Activated B cell treated with CpG ODN at 0.5 μM for 24 hours (primary cell): ENCODE results near the gene COPB2. TPM values are rescaled to one million over a fixed set of nuclear protein-coding genes. Genes with fewer than 3 reads are reported as not detected.

Experiments
- ATAC-seq: fragments of 200-7000 bp; cut with Tn5 transposase; one replicate; pipeline ENCODE4 v1.10.0; 2021; ENCODE audit warnings: low read depth, mild to moderate bottlenecking, moderate library complexity
- CTCF ChIA-PET: fragments of 350-600 bp; sonication (Branson Sonifier 250); formaldehyde crosslinking; loops from one replicate; lab custom pipeline; 2021; ENCODE audit warnings: antibody characterized with exemption; lab: Charles Lee
- POLR2A ChIA-PET: fragments of 350-600 bp; sonication (Branson Sonifier 250); formaldehyde crosslinking; loops from one replicate; lab custom pipeline; 2021; ENCODE audit warnings: antibody characterized with exemption; lab: Charles Lee
- DNase-seq: peaks from one replicate; pipeline ENCODE4 v3.0.0; 2022
- H3K27ac Mint-ChIP-seq: one replicate; pipeline ENCODE4 v1.8.0; 2020; ENCODE audit warnings: mixed read lengths
- H3K27me3 Mint-ChIP-seq: one replicate; pipeline ENCODE4 v1.8.0; 2021; ENCODE audit warnings: mixed read lengths
- H3K36me3 Mint-ChIP-seq: one replicate; pipeline ENCODE4 v1.8.0; 2021; ENCODE audit warnings: low read depth, mixed read lengths
- H3K4me1 Mint-ChIP-seq: one replicate; pipeline ENCODE4 v1.8.0; 2021; ENCODE audit warnings: mixed read lengths
- H3K4me3 Mint-ChIP-seq: one replicate; pipeline ENCODE4 v1.8.0; 2020; ENCODE audit warnings: mild to moderate bottlenecking, mixed read lengths
- H3K9me3 Mint-ChIP-seq: one replicate; pipeline ENCODE4 v1.8.0; 2020; ENCODE audit warnings: mixed read lengths
- CTCF ChIP-seq: fragments of 200-600 bp; IDR thresholded peaks from one replicate; pipeline ENCODE4 v1.8.0; 2022; ENCODE audit warnings: antibody characterized with exemption, mild to moderate bottlenecking
- intact Hi-C: fragments of 100-400 bp; cut with micrococcal nuclease; formaldehyde crosslinking; loops from one replicate; pipeline ENCODE4 v1.15.1; 2024
- total RNA-seq: library from RNA; stranded (reverse); gene quantifications from 2 replicates; pipeline ENCODE4 v1.2.3, GENCODE V29; 2022

The COPB2 gene
- total RNA-seq, 1 donor from 2014 or later, result 91.4 TPM

GRCh38 chr3:139358841-139359562 is 30.4 kb downstream of the COPB2 start:
- TF ChIP-seq CTCF, result no peak
- ATAC-seq (no peak), DNase-seq (no peak)
- intact Hi-C loops, result no loop called here
- H3K36me3 Mint-ChIP-seq, result peaks cover 91% of the 10 kb centered on the region
- H3K27ac Mint-ChIP-seq, result no peak overlapping the region
- peaks cover 2% of the 10 kb centered on the region for H3K4me1 Mint-ChIP-seq
- ChIA-PET POLR2A (no interaction called here), CTCF (no interaction called here)
- H3K4me3 Mint-ChIP-seq, result no peak overlapping the region
- H3K9me3 Mint-ChIP-seq, result no peaks in the 10 kb centered on the region
- H3K27me3 Mint-ChIP-seq, result no peaks in the 10 kb centered on the region

- no peak for TF ChIP-seq CTCF
- Mint-ChIP-seq H3K4me1 (peaks cover 2% of the 10 kb centered on the region), H3K9me3 (no peaks in the 10 kb centered on the region), H3K27ac (peak overlapping the region; percentile 15), H3K36me3 (peaks cover 86% of the 10 kb centered on the region), H3K4me3 (no peak overlapping the region), H3K27me3 (no peaks in the 10 kb centered on the region)
- ChIA-PET POLR2A (interaction anchor here (0.6 kb wide), 1 partner anchor 1587 kb away, joined by 3 read pairs; no protein-coding TSS in a partner anchor), CTCF (no interaction called here)
- intact Hi-C loops, result no loop called here
- no peak for ATAC-seq
- no peak for DNase-seq
Measured at GRCh38 chr3:139357899-139358298, 31.5 kb downstream of the COPB2 start.

DNA sequence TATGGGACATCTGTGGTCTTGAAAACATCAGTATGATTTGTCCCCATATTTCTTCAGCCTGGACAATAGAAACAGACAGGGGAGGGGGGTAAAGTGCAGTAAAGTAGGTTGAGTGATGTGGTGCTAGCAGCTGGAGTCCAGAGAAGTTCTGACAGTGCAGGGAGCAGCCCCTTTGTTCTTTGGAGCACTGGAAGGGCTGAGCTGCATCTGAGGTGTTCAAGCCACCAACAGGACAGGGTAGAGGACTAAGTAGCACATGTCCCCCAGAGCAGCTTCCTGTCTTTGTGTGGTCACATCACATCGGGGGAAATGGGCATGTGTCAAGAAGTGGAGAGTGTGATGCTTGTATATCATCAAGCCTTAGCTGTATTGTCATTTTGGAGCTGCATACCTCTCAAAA is 33.6 kb downstream of the COPB2 start:
- peaks cover 2% of the 10 kb centered on the region for H3K4me1 Mint-ChIP-seq
- no peak overlapping the region for H3K27ac Mint-ChIP-seq
- no peaks in the 10 kb centered on the region for H3K27me3 Mint-ChIP-seq
- ATAC-seq, result no peak
- intact Hi-C loops, result no loop called here
- CTCF ChIA-PET, result interaction anchor here (0.6 kb wide), 1 partner anchor 959 kb away, joined by 3 read pairs; no protein-coding TSS in a partner anchor
- POLR2A ChIA-PET, result interaction anchor here (2.5 kb wide), 1 partner anchor 33 kb away, joined by 10 read pairs; the partner anchor contains the start of gene COPB2
- peaks cover 85% of the 10 kb centered on the region for H3K36me3 Mint-ChIP-seq
- H3K9me3 Mint-ChIP-seq, result no peaks in the 10 kb centered on the region
- DNase-seq, result no peak
- no peak for TF ChIP-seq CTCF
- H3K4me3 Mint-ChIP-seq, result no peak overlapping the region

GRCh38 chr3:139355476-139355875 is 34.0 kb downstream of the COPB2 start:
- no peak overlapping the region for H3K27ac Mint-ChIP-seq
- no peak for DNase-seq
- intact Hi-C loops, result no loop called here

More at GRCh38 chr3:139355476-139355875, 34.0 kb downstream of the COPB2 start:
- ChIA-PET CTCF (interaction anchor here (0.6 kb wide), 1 partner anchor 958 kb away, joined by 3 read pairs; no protein-coding TSS in a partner anchor), POLR2A (interaction anchor here (2.5 kb wide), 1 partner anchor 34 kb away, joined by 10 read pairs; the partner anchor contains the start of gene COPB2)
- no peak for TF ChIP-seq CTCF
- peaks cover 2% of the 10 kb centered on the region for H3K4me1 Mint-ChIP-seq
- H3K4me3 Mint-ChIP-seq, result no peak overlapping the region
- H3K9me3 Mint-ChIP-seq, result no peaks in the 10 kb centered on the region
- H3K27me3 Mint-ChIP-seq, result no peaks in the 10 kb centered on the region
- ATAC-seq, result no peak
- peaks cover 85% of the 10 kb centered on the region for H3K36me3 Mint-ChIP-seq
